Measurements from ENCODE around the gene SSX4B.
"Not testable (repeated sequence)": the region's sequence is repeated elsewhere in the genome, so short reads cannot be mapped to it uniquely, and the experiment has no call there.

SSX4B gene

GRCh38 chrX:48411860-48412259, at the start of gene SSX4B:
Gene SSX4B, minus strand, starts transcription at chrX:48411960. Its CDS starts 588 bp downstream, at chrX:48411372.
- not testable (repeated sequence) for DNase-seq (ENCODE audit: low read depth in 2 of 2, low spot score in 1 of 2)

GRCh38 chrX:48460606-48461005, 48.8 kb upstream of the SSX4B start:
- no peak for DNase-seq (ENCODE audit: low read depth in 2 of 2, low spot score in 1 of 2)

DNA sequence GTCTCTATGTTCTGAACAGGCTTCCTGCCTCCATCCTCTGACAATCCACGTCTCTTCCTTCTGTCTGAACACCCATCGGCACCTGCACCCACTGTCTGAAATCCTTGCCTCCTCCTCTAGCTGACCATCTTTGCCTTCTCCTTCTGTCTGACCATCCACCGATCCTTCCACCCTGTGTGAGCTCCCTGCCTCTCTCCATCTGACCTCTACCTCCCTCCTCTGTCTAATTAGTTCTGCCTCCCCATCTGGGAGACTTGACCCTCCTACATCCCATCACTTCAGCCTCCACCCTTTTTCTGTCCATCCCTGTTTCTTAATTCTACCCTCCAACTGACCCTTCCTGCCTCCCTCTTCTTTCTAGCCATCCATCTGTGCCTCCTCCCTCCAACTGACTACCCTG, 48.3 kb upstream of the SSX4B start:
- no peak for DNase-seq (ENCODE audit: low read depth in 2 of 2, low spot score in 1 of 2)

DNA sequence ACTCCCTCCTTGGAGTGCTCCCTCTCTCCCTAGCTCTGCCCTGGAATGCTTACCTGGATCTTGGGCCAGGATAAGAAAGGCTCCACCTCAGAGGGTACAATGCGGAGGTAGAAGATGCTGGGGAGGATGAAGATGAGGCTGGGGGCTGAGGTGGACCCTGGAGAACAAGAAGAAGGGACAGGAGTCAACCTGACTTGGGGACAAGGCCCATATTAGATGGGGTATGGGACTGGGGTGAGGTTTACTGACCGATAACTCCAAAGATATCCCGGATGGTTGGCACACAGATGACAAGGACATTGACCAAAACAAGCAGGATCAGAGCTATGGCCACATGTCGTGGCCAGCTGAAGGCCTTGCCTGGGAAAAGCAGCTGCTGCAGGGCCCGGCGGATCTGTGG, 47.7 kb upstream of the SSX4B start:
- DNase-seq (ENCODE audit: low read depth in 2 of 2, low spot score in 1 of 2): no peak

DNA sequence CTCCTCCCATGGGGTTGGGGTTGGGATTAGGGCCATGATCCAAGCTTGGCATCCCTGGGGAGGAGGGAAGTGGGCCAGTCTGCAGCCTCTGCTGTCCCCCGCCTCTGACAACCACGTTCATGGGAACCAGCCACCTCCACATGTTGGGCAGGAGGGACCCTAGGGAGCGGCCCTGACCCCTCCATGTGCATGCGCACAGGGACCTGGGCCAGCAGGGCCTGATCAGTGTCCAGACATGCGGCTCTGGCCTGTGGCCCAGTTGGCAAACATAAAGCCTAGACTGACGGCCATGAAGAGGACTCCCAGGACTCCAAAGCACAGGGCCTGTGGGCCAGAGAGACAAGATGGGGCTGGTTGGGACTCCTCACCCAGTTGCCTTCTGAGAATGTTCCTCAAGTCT, 47.0 kb upstream of the SSX4B start:
- no peak for DNase-seq (ENCODE audit: low read depth in 2 of 2, low spot score in 1 of 2)

DNA sequence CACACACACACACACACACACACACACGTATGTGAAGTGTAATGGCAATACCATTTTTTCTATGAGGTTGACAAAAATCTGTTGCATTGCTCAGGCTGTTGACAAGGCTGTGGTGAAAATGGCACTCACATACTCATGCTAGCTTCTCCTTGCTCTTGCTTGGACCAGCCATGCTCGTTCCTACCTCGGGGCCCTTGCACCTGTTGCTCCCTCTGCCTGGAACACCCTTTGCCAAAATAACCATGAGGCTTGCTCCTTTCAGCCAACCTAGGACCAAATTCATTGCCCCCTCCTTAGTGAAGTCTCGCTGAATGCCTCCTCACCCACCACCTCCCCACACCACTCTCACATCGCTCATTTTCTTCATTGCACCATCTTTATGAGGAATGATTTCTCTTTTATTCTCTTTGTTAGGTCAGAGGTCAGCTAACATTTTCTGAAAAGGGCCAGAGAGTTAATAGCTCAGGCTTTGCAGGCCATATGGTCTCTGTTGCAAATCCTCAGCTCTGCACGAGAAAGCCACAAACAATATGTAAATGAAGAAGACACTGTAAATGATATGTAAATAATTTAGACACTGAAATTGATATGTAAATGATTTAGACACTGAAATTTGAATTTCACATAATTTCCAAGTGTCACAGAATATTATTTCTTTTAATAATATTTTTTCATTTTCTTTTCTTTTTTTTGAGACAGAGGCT, 45.0 kb upstream of the SSX4B start:
- no peak for DNase-seq (ENCODE audit: low read depth in 2 of 2, low spot score in 1 of 2)

GRCh38 chrX:48451708-48452107, 39.9 kb upstream of the SSX4B start:
- no peak for DNase-seq (ENCODE audit: low read depth in 2 of 2, low spot score in 1 of 2)

DNA sequence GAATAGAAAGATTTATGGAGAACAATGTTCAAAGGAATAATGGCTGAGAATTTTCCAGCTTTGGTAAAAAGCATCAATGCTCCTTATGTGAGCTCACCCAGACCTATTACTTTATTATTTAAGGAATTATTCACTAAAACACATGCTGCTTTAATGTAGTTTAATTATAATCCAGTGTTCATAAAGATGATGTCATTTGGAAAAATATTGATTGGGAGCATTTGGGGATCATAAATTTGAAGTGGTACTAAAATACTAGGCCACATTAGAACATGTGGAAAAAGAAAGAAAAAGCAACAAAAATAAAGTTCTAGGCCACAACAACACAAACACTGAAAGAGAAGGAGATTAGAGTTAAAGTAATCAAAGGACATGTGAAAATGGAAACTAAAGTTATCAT, 38.3 kb upstream of the SSX4B start:
- no peak for DNase-seq (ENCODE audit: low read depth in 2 of 2, low spot score in 1 of 2)

GRCh38 chrX:48447201-48447600, 35.4 kb upstream of the SSX4B start:
- DNase-seq (ENCODE audit: low read depth in 2 of 2, low spot score in 1 of 2): not testable (repeated sequence)

- DNase-seq (ENCODE audit: low read depth in 2 of 2, low spot score in 1 of 2): not testable (repeated sequence)
Observed at GRCh38 chrX:48433713-48434112, 22.0 kb upstream of the SSX4B start.

DNA sequence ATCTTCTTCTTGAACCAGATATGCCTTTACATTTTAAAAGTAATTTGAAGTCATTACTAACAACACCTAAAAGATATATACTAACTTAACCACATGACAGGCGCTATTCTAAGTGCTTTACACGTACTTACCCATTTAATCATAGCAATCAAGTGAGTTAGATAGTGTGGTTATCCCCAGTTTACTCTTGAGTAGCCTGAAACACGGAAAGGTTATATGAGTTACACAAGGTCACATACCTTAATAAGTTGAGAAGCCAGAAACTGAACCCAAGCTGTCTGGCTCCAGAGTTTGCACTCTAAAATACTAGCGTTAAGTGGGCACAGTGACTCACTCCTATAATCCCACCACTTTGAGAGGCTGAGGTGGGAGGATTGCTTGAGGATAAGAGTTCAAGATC, 18.4 kb upstream of the SSX4B start:
- DNase-seq (ENCODE audit: low read depth in 2 of 2, low spot score in 1 of 2): not testable (repeated sequence)

DNA sequence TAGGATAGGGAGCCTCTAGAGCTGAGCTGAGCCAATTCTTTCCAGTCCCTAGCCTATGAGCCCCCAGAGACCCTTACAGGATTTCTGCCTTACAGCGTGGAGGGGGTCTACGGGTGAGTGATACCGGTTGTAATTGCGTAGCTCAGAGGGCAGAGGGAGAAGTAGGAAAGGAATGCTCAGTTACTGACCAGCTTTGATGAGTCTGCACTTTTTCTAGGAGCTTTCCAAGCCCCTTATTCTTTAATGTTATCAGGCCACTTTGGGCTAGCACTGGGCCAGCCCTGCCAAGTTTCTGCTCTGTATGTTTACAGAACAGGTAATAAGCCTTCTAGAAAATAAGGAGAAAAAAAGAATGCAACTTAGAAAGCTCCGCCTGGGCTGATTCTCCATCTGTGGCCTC, 17.8 kb upstream of the SSX4B start:
- DNase-seq (ENCODE audit: low read depth in 2 of 2, low spot score in 1 of 2): not testable (repeated sequence)

DNA sequence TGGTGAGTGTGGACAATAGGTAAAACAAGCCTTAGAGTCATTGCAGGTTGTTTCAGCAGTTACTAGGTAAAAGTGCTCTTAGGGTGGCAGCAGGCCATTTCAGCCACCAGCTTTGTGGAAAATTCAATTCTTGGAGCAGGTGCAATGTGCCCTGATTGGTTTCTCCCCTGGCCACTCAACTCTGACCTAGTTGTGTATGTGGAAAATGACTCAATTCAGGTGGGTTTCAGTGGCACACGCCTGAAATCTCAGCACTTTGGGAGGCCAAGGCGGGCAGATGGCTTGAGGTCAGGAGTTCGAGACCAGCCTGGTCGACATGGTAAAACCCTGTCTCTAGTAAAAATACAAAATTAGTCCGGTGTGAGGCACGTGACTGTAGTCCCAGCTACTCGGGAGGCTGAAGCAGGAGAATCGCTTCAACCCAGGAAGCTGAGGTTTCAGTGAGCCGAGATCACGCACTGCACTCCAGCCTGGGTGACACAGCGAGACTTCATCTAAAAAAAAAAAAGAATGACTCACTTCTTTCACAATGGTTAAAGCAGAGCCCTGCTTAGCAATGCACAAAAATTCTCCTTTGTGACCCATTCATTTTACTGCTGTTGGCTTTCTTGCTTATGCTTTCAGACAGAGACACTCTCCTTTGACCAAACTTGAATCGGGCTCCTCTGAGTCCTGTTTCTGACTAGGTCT, 15.4 kb upstream of the SSX4B start:
- DNase-seq (ENCODE audit: low read depth in 2 of 2, low spot score in 1 of 2): not testable (repeated sequence)

DNA sequence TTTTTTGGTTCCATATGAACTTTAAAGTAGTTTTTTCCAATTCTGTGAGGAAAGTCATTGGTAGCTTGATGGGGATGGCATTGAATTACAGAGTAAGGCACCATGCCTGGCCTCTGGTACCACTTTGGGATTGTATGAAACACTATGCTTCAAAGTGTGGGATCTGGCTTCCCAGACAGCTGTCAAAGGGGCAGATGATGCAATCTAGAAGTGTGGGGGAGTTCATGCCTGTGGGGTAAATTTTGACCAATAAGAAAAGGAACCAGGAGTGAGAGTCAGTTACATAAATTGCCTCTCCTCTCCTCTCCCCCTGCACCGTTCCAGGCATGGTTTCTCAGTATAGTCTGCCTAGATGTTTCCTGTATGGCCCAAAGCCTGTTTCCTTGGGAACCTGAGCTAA, 13.9 kb downstream of the SSX4B start:
- DNase-seq (ENCODE audit: low read depth in 2 of 2, low spot score in 1 of 2): not testable (repeated sequence)

- DNase-seq (ENCODE audit: low read depth in 2 of 2, low spot score in 1 of 2): not testable (repeated sequence)
Observed at GRCh38 chrX:48396931-48397330, 14.8 kb downstream of the SSX4B start.

DNA sequence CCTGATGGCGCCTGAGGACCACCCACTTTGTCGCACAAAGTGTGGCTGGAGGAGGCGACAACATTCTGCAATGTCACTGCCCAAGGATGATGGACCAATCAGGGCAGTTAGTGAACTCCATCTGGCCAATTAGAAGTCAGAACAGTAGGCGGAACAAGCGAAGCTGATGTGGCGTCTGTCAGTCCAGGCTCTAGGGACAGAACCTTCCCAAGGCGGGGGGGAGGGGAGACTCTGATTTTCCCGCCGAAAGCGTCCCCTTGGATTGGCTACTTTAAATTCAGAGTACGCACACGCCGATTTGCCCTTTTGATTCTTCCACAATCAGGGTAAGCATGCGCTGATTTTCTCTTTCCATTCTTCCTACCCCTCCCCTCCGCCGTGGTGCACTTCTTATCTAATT, 28.5 kb downstream of the SSX4B start, which contains the start of gene SSX4:
TSS of gene SSX4 (plus strand) at position 301 of the 400 bp plus-strand sequence. CDS start 515 bp downstream, outside the sequence.
- DNase-seq (ENCODE audit: low read depth in 2 of 2, low spot score in 1 of 2): not testable (repeated sequence)

GRCh38 chrX:48370408-48370807, 41.4 kb downstream of the SSX4B start:
- not testable (repeated sequence) for DNase-seq (ENCODE audit: low read depth in 2 of 2, low spot score in 1 of 2)

DNA sequence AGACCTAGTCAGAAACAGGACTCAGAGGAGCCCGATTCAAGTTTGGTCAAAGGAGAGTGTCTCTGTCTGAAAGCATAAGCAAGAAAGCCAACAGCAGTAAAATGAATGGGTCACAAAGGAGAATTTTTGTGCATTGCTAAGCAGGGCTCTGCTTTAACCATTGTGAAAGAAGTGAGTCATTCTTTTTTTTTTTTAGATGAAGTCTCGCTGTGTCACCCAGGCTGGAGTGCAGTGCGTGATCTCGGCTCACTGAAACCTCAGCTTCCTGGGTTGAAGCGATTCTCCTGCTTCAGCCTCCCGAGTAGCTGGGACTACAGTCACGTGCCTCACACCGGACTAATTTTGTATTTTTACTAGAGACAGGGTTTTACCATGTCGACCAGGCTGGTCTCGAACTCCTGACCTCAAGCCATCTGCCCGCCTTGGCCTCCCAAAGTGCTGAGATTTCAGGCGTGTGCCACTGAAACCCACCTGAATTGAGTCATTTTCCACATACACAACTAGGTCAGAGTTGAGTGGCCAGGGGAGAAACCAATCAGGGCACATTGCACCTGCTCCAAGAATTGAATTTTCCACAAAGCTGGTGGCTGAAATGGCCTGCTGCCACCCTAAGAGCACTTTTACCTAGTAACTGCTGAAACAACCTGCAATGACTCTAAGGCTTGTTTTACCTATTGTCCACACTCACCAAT, 43.9 kb downstream of the SSX4B start:
- DNase-seq (ENCODE audit: low read depth in 2 of 2, low spot score in 1 of 2): not testable (repeated sequence)

- not testable (repeated sequence) for DNase-seq (ENCODE audit: low read depth in 2 of 2, low spot score in 1 of 2)
Observed at GRCh38 chrX:48359281-48359680, 52.5 kb downstream of the SSX4B start.

GRCh38 chrX:48357681-48358080, 54.1 kb downstream of the SSX4B start:
- no peak for DNase-seq (ENCODE audit: low read depth in 2 of 2, low spot score in 1 of 2)

- DNase-seq (ENCODE audit: low read depth in 2 of 2, low spot score in 1 of 2): not testable (repeated sequence)
Observed at GRCh38 chrX:48356315-48357094, 55.3 kb downstream of the SSX4B start, which contains the start of gene SSX3. Gene SSX3, minus strand, starts transcription at chrX:48356703. Its CDS starts 1,454 bp downstream, at chrX:48355249.

All from stimulated activated CD8-positive, alpha-beta memory T cell treated with anti-CD3 and anti-CD28 coated beads, Interleukin-4, amount 100 ng/mL, for 4 hours (primary cell).